H9 (cell line): ENCODE results near the gene GTF2F2. TPM values are rescaled to one million over a fixed set of nuclear protein-coding genes. Genes with fewer than 3 reads are reported as not detected.

Experiments used
- DNase-seq: peaks from one replicate; pipeline ENCODE4 v3.0.0-alpha.2; 2017
- H2AFZ ChIP-seq: one replicate; pipeline ENCODE4 v1.6.1; 2013; ENCODE audit warnings: mild to moderate bottlenecking, low read length, control low read depth, moderate library complexity
- H2AK5ac ChIP-seq: 2 replicates; pipeline ENCODE4 v1.6.1; 2013; ENCODE audit warnings: low read length, control low read depth, mixed read lengths; ENCODE audit not compliant: insufficient read length
- H2BK120ac ChIP-seq: one replicate; pipeline ENCODE4 v1.6.1; 2013; ENCODE audit warnings: low read depth, mild to moderate bottlenecking, low read length, control low read depth, inconsistent platforms; ENCODE audit not compliant: poor library complexity, severe bottlenecking
- H2BK12ac ChIP-seq: 2 replicates; pipeline ENCODE4 v1.6.1; 2013; ENCODE audit warnings: low read length, control low read depth, mixed read lengths, low read depth; ENCODE audit not compliant: insufficient read length
- H2BK15ac ChIP-seq: 2 replicates; pipeline ENCODE4 v1.6.1; 2013; ENCODE audit warnings: low read depth, low read length, control low read depth
- H2BK20ac ChIP-seq: one replicate; pipeline ENCODE4 v1.6.1; 2013; ENCODE audit warnings: low read depth, mild to moderate bottlenecking, low read length, control low read depth, inconsistent platforms; ENCODE audit not compliant: poor library complexity, severe bottlenecking
- H2BK5ac ChIP-seq: 2 replicates; pipeline ENCODE4 v1.6.1; 2013; ENCODE audit warnings: low read length, control low read depth, mixed read lengths; ENCODE audit not compliant: insufficient read length
- H3K14ac ChIP-seq: 2 replicates; pipeline ENCODE4 v1.6.1; 2013; ENCODE audit warnings: low read length, control low read depth; ENCODE audit not compliant: insufficient read depth
- H3K18ac ChIP-seq: 2 replicates; pipeline ENCODE4 v1.6.1; 2013; ENCODE audit warnings: low read depth, mild to moderate bottlenecking, mixed read lengths, low read length, control low read depth; ENCODE audit not compliant: insufficient read length
- H3K23ac ChIP-seq: 2 replicates; pipeline ENCODE4 v1.6.1; 2013; ENCODE audit warnings: low read length, control low read depth, mixed read lengths, low read depth; ENCODE audit not compliant: insufficient read length
- H3K23me2 ChIP-seq: 2 replicates; pipeline ENCODE4 v1.6.1; 2013; ENCODE audit warnings: low read depth, mild to moderate bottlenecking, mixed read lengths, low read length, control low read depth; ENCODE audit not compliant: insufficient read length, poor library complexity, severe bottlenecking
- H3K27ac ChIP-seq: 2 replicates; pipeline ENCODE4 v1.5.1; 2013; ENCODE audit warnings: low read length, control low read depth, mixed read lengths, low read depth; ENCODE audit not compliant: insufficient read length
- H3K27me3 ChIP-seq: 2 replicates; pipeline ENCODE4 v1.6.1; 2013; ENCODE audit warnings: low read length, control low read depth, inconsistent platforms; ENCODE audit not compliant: insufficient read depth
- H3K4ac ChIP-seq: 2 replicates; pipeline ENCODE4 v1.6.1; 2013; ENCODE audit warnings: low read depth, mild to moderate bottlenecking, control low read depth, inconsistent platforms, low read length, moderate library complexity
- H3K4me1 ChIP-seq: 2 replicates; pipeline ENCODE4 v1.6.1; 2013; ENCODE audit warnings: low read length, control low read depth, inconsistent platforms; ENCODE audit not compliant: insufficient read depth
- H3K4me2 ChIP-seq: 2 replicates; pipeline ENCODE4 v1.6.1; 2013; ENCODE audit warnings: low read length, control low read depth, mixed read lengths; ENCODE audit not compliant: insufficient read length, insufficient read depth
- H3K56ac ChIP-seq: 2 replicates; pipeline ENCODE4 v1.6.1; 2013; ENCODE audit warnings: low read depth, mild to moderate bottlenecking, mixed read lengths, low read length, control low read depth; ENCODE audit not compliant: insufficient read length
- H3K79me1 ChIP-seq: 2 replicates; pipeline ENCODE4 v1.6.1; 2013; ENCODE audit warnings: low read depth, mild to moderate bottlenecking, moderate library complexity, low read length, control low read depth, inconsistent platforms; ENCODE audit not compliant: insufficient read depth, poor library complexity, severe bottlenecking
- H3K79me2 ChIP-seq: 2 replicates; pipeline ENCODE4 v1.6.1; 2013; ENCODE audit warnings: low read length, control low read depth, inconsistent platforms; ENCODE audit not compliant: insufficient read depth
- H3K9ac ChIP-seq: 2 replicates; pipeline ENCODE4 v1.6.1; 2013; ENCODE audit warnings: low read length, control low read depth, mixed read lengths; ENCODE audit not compliant: insufficient read length; ENCODE audit errors: extremely low read depth
- H3K9me3 ChIP-seq: one replicate; pipeline ENCODE4 v1.6.1; 2013; ENCODE audit warnings: low read depth, low read length, inconsistent platforms; ENCODE audit not compliant: control insufficient read depth
- H3T11ph ChIP-seq: one replicate; pipeline ENCODE4 v1.6.1; 2013; ENCODE audit warnings: mild to moderate bottlenecking, low read length, control low read depth, inconsistent platforms
- H4K20me1 ChIP-seq: one replicate; pipeline ENCODE4 v1.6.1; 2013; ENCODE audit not compliant: control insufficient read depth, insufficient read length, insufficient read depth
- H4K5ac ChIP-seq: 2 replicates; pipeline ENCODE4 v1.6.1; 2013; ENCODE audit warnings: low read depth, mild to moderate bottlenecking, mixed read lengths, low read length, control low read depth; ENCODE audit not compliant: insufficient read length
- H4K8ac ChIP-seq: replicated peaks from 2 replicates; pipeline ENCODE4 v1.6.1; 2013; ENCODE audit warnings: low read length, control low read depth, mixed read lengths, low read depth; ENCODE audit not compliant: insufficient read length
- H4K91ac ChIP-seq: 2 replicates; pipeline ENCODE4 v1.6.1; 2013; ENCODE audit warnings: low read depth, mild to moderate bottlenecking, moderate library complexity, mixed read lengths, low read length, control low read depth; ENCODE audit not compliant: insufficient read length
- H3K27ac Mint-ChIP-seq, 3 experiments: 2 replicates in 2 of 3; 3 replicates in 1 of 3; pipeline ENCODE4 v1.8.0; 2020 to 2021; ENCODE audit warnings: mixed read lengths in 3 of 3, mild to moderate bottlenecking in 1 of 3, moderate library complexity in 1 of 3
- H3K27me3 Mint-ChIP-seq: 2 replicates; pipeline ENCODE4 v1.8.0; 2021; ENCODE audit warnings: low read depth, mild to moderate bottlenecking, moderate library complexity, mixed read lengths
- H3K36me3 Mint-ChIP-seq, 3 experiments: 2 replicates in 2 of 3; 3 replicates in 1 of 3; pipeline ENCODE4 v1.8.0; 2020 to 2021; ENCODE audit warnings: low read depth in 3 of 3, mixed read lengths in 3 of 3; ENCODE audit not compliant: insufficient read depth in 1 of 3
- H3K4me1 Mint-ChIP-seq, 2 experiments: 2 replicates each; pipeline ENCODE4 v1.8.0; 2020; ENCODE audit warnings: mixed read lengths in 2 of 2
- H3K4me3 Mint-ChIP-seq, 2 experiments: 2 replicates in 1 of 2; 3 replicates in 1 of 2; pipeline ENCODE4 v1.8.0; 2020 to 2021; ENCODE audit warnings: mild to moderate bottlenecking in 2 of 2, mixed read lengths in 2 of 2, moderate library complexity in 1 of 2
- H3K9me3 Mint-ChIP-seq, 2 experiments: 2 replicates in 1 of 2; 3 replicates in 1 of 2; pipeline ENCODE4 v1.8.0; 2020; ENCODE audit warnings: mild to moderate bottlenecking in 2 of 2, mixed read lengths in 2 of 2, moderate library complexity in 1 of 2
- CTCF ChIP-seq: fragments of 200-600 bp; sonication (generic); conservative IDR thresholded peaks from 3 replicates; pipeline ENCODE4 v1.8.0; 2021; ENCODE audit warnings: antibody characterized with exemption, mild to moderate bottlenecking
- WGBS: extraction: QIAGEN DNeasy Blood & Tissue Kit; methylation state at CpG from one replicate; pipeline ENCODE4 v1.1.7; 2013; ENCODE audit warnings: missing lambda C conversion rate, low lambda C conversion rate, mixed read lengths; ENCODE audit not compliant: insufficient read length; ENCODE audit errors: extremely low coverage; 5-methylcytosine and 5-hydroxymethylcytosine counted together
- total RNA-seq: library from RNA; stranded (reverse); gene quantifications from 2 replicates; pipeline ENCODE4 v1.2.1, GENCODE V29; 2021

Gene GTF2F2
- total RNA-seq, 1 experiment from 2014 or later, result 29.6 TPM

- peak overlapping the region in 2 of 3 experiments; percentile 24 to 65; a peak in 3 of 7 replicates for H3K27ac Mint-ChIP-seq
- Histone ChIP-seq H4K8ac (no peak overlapping the region), H4K91ac (no peak overlapping the region), H3K4ac (no peak overlapping the region), H3K18ac (no peak overlapping the region), H2BK120ac (no peak overlapping the region), H3T11ph (no peak overlapping the region), H2AK5ac (no peak overlapping the region), H3K9me3 (no peaks in the 10 kb centered on the region), H2BK15ac (no peak overlapping the region), H4K5ac (no peak overlapping the region), H3K23me2 (no peaks in the 10 kb centered on the region), H3K79me2 (no peaks in the 10 kb centered on the region), H3K9ac (no peak overlapping the region), H3K27me3 (no peaks in the 10 kb centered on the region), H2BK12ac (no peak overlapping the region), H3K14ac (no peak overlapping the region), H3K79me1 (no peaks in the 10 kb centered on the region), H4K20me1 (no peaks in the 10 kb centered on the region), H3K4me1 (no peaks in the 10 kb centered on the region), H3K23ac (no peak overlapping the region), H3K27ac (no peak overlapping the region), H2AFZ (no peak overlapping the region), H2BK20ac (no peak overlapping the region), H3K4me2 (no peak overlapping the region), H2BK5ac (no peak overlapping the region), H3K56ac (no peak overlapping the region)
- no CpG with 5 or more reads among the region's 3 CpGs for WGBS
- H3K9me3 Mint-ChIP-seq, result no peaks in the 10 kb centered on the region
- no peaks in the 10 kb centered on the region for H3K27me3 Mint-ChIP-seq
- peaks cover 23 to 43% of the 10 kb centered on the region in 2 experiments for H3K4me1 Mint-ChIP-seq
- TF ChIP-seq CTCF, result no peak
- no peak for DNase-seq
- H3K4me3 Mint-ChIP-seq, result no peak overlapping the region
- peaks cover 27 to 45% (median 32%) of the 10 kb centered on the region in 3 experiments; a peak in 6 of 7 replicates for H3K36me3 Mint-ChIP-seq
Observed at GRCh38 chr13:45333251-45333976, 213.1 kb downstream of the GTF2F2 start.

Other genes with a start within 250 kb of the GTF2F2 start
- gene NUFIP1, start 131.0 kb upstream of the GTF2F2 start, total RNA-seq, result 17.0 and 17.1 TPM in 2 replicates
- 20.3 and 21.9 TPM in 2 replicates for gene GPALPP1, start 131.0 kb upstream of the GTF2F2 start, total RNA-seq
- gene KCTD4, start 80.5 kb downstream of the GTF2F2 start, total RNA-seq, result not detected in 2 replicates
- gene TPT1, start 220.7 kb downstream of the GTF2F2 start, total RNA-seq, result 2,205 and 2,239 TPM in 2 replicates